ENCODE measurements around the gene OR6B3. TPM values are rescaled to one million over a fixed set of nuclear protein-coding genes. Genes with fewer than 3 reads are reported as not detected.
A peak's percentile ranks its signal among the peaks of the same experiment; 100 is the strongest.

Gene OR6B3
- polyA plus RNA-seq, 1 experiment, result not detected

- ChIA-PET POLR2A (no interaction called here), CTCF (interaction anchor here (1.0 to 1.5 kb wide), 5 partner anchors 10 to 20 kb away, joined by 3 to 7 read pairs (median 3); partner anchors contain the start of gene NDUFA10)
- Histone ChIP-seq H3K27me3 (ENCODE audit: control insufficient read depth, insufficient read depth, low read length) (no peaks in the 10 kb centered on the region), H3K36me3 (ENCODE audit: control insufficient read depth, insufficient read depth, low read length) (peaks cover 21% of the 10 kb centered on the region), H3K4me3 (ENCODE audit: low read depth, low read length) (no peak overlapping the region)
- peak; percentile 30; the same call in 1 of the 2 replicates for TF ChIP-seq CTCF (IDR thresholded peaks at IDR 0.05; ENCODE audit: insufficient read depth, low read depth, low read length)
- no peak for DNase-seq (ENCODE audit: low read depth)
Observed at GRCh38 chr2:240013343-240013742, 40.0 kb downstream of the OR6B3 start.

- H3K4me3 ChIP-seq (ENCODE audit: low read depth, low read length), result no peak overlapping the region
- H3K27me3 ChIP-seq (ENCODE audit: control insufficient read depth, insufficient read depth, low read length), result no peaks in the 10 kb centered on the region
- DNase-seq (ENCODE audit: low read depth), result no peak
- CTCF ChIA-PET, result interaction anchor here (2.3 to 6.7 kb wide), 3 partner anchors 10 to 18 kb away, joined by 7 to 40 read pairs (median 23); no protein-coding TSS in a partner anchor
- peaks cover 21% of the 10 kb centered on the region for H3K36me3 ChIP-seq (ENCODE audit: control insufficient read depth, insufficient read depth, low read length)
- TF ChIP-seq CTCF (IDR thresholded peaks at IDR 0.05; ENCODE audit: insufficient read depth, low read depth, low read length), result no peak
- POLR2A ChIA-PET, result no interaction called here
Observed at GRCh38 chr2:240002983-240003382, 50.3 kb downstream of the OR6B3 start.

DNA sequence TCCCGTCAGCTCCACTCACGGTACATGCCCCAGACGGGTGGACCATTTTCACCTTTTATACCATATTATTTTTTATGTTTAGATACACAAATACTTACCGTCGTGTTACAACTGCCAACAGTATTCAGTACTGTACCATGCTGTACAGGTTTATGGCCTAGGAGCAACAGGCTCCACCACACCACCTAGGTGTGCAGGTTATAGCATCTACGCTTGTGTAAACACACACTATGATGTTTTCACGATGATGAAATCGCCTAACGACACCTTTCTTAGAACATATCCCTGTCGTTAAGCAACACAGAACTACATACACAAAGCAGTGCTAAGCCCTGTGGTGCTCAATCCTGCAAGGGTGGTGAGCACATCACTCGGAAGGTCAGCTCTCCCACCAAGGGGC is 52.6 kb downstream of the OR6B3 start:
- no peak for DNase-seq (ENCODE audit: low read depth)
- H3K27me3 ChIP-seq (ENCODE audit: control insufficient read depth, insufficient read depth, low read length), result no peaks in the 10 kb centered on the region
- TF ChIP-seq CTCF (IDR thresholded peaks at IDR 0.05; ENCODE audit: insufficient read depth, low read depth, low read length), result no peak
- H3K36me3 ChIP-seq (ENCODE audit: control insufficient read depth, insufficient read depth, low read length), result peaks cover 12% of the 10 kb centered on the region
- ChIA-PET CTCF (interaction anchor here (0.6 to 6.7 kb wide), 5 partner anchors 10 to 1639 kb away, joined by 3 to 40 read pairs (median 3); no protein-coding TSS in a partner anchor), POLR2A (no interaction called here)
- H3K4me3 ChIP-seq (ENCODE audit: low read depth, low read length), result no peak overlapping the region

DNA sequence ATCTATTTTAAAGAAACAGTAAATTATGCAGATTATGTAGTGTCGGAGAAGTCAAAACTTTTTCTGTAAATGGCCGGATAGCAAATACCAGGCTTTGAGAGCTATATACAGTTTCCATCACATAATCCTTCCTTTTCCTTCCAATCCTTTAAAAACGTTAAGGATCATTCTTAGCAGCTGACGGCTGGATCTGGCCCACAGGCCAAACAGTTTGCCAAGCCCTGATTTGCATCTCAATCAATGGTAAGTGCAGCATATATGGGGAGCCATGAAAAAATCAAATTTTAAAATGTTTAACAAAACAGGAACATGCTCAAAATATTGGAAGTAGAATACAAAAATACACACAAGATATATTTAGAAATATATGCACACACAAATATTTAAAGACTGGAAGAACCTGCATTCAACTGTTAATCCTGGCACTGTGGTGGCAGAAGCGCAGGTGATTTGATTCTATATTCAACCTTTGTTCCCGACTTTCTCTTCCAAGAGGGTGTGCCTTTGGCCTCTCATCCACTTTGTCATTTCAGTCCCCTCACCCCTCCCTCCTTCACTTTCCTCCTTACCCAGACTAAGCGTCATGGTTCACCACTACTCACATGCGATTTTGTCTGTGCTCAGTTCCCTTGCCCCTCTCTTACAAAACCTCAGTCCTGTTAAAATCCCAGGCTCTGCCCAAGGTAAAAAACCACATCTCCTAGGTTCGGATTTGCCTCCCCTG is 55.5 kb downstream of the OR6B3 start:
- no peak for DNase-seq (ENCODE audit: low read depth)
- Histone ChIP-seq H3K27me3 (ENCODE audit: control insufficient read depth, insufficient read depth, low read length) (no peaks in the 10 kb centered on the region), H3K36me3 (ENCODE audit: control insufficient read depth, insufficient read depth, low read length) (peaks cover 4% of the 10 kb centered on the region), H3K4me3 (ENCODE audit: low read depth, low read length) (no peak overlapping the region)
- POLR2A ChIA-PET, result no interaction called here
- no peak for TF ChIP-seq CTCF (IDR thresholded peaks at IDR 0.05; ENCODE audit: insufficient read depth, low read depth, low read length)
- CTCF ChIA-PET, result interaction anchor here (6.3 kb wide), 1 partner anchor 23 kb away, joined by 23 read pairs; no protein-coding TSS in a partner anchor

Other genes with a start within 250 kb of the OR6B3 start
- gene NDUFA10, start 28.2 kb downstream of the OR6B3 start, polyA plus RNA-seq (2011; rRNA removed), result 92.8 and 115 TPM in 2 replicates
- not detected in 2 replicates for gene OR6B2, start 23.1 kb downstream of the OR6B3 start, polyA plus RNA-seq (2011; rRNA removed)
- 317 and 334 TPM in 2 replicates for gene COPS9, start 82.8 kb upstream of the OR6B3 start, polyA plus RNA-seq (2011; rRNA removed)
- gene OTOS, start 87.1 kb upstream of the OR6B3 start, polyA plus RNA-seq (2011; rRNA removed), result not detected in 2 replicates